Endodermal cell (in vitro differentiated cells): ENCODE data around the gene SCML1. TPM values are rescaled to one million over a fixed set of nuclear protein-coding genes. Genes with fewer than 3 reads are reported as not detected.

Experiments used
- DNase-seq: peaks from one replicate; pipeline ENCODE4 v3.0.0-alpha.2; 2017
- H3K27ac ChIP-seq: 2 replicates; pipeline ENCODE4 v1.5.1; 2013; ENCODE audit warnings: mild to moderate bottlenecking, low read depth, low read length, moderate library complexity
- H3K27me3 ChIP-seq: 2 replicates; pipeline ENCODE4 v1.6.1; 2013; ENCODE audit warnings: mild to moderate bottlenecking, low read length, moderate library complexity; ENCODE audit not compliant: insufficient read depth, control insufficient read depth, poor library complexity, severe bottlenecking
- H3K36me3 ChIP-seq: 2 replicates; pipeline ENCODE4 v1.7.0; 2013; ENCODE audit warnings: mild to moderate bottlenecking, low read length, moderate library complexity; ENCODE audit not compliant: control insufficient read depth, insufficient read depth
- H3K4me1 ChIP-seq: one replicate; pipeline ENCODE4 v1.7.0; 2013; ENCODE audit warnings: low read length; ENCODE audit not compliant: control insufficient read depth, insufficient read depth
- H3K4me3 ChIP-seq: 2 replicates; pipeline ENCODE4 v1.5.1; 2013; ENCODE audit warnings: mild to moderate bottlenecking, low read length, moderate library complexity
- H3K9ac ChIP-seq: 2 replicates; pipeline ENCODE4 v1.6.1; 2013; ENCODE audit warnings: mild to moderate bottlenecking, low read length, moderate library complexity; ENCODE audit not compliant: poor library complexity, severe bottlenecking; ENCODE audit errors: extremely low read depth
- H3K9me3 ChIP-seq: 2 replicates; pipeline ENCODE4 v1.6.1; 2013; ENCODE audit warnings: mild to moderate bottlenecking, low read length, moderate library complexity; ENCODE audit not compliant: control insufficient read depth
- H3K27ac Mint-ChIP-seq: 2 replicates; pipeline ENCODE4 v1.8.0; 2020; ENCODE audit warnings: mixed read lengths
- H3K27me3 Mint-ChIP-seq: 2 replicates; pipeline ENCODE4 v1.8.0; 2021; ENCODE audit warnings: mild to moderate bottlenecking, mixed read lengths; ENCODE audit not compliant: insufficient read depth
- H3K36me3 Mint-ChIP-seq: 2 replicates; pipeline ENCODE4 v1.8.0; 2020; ENCODE audit warnings: low read depth, mixed read lengths
- H3K4me1 Mint-ChIP-seq: 2 replicates; pipeline ENCODE4 v1.8.0; 2020; ENCODE audit warnings: mixed read lengths
- H3K4me3 Mint-ChIP-seq: 2 replicates; pipeline ENCODE4 v1.8.0; 2020; ENCODE audit warnings: mild to moderate bottlenecking, moderate library complexity, mixed read lengths
- H3K9me3 Mint-ChIP-seq: 2 replicates; pipeline ENCODE4 v1.8.0; 2020; ENCODE audit warnings: mild to moderate bottlenecking, mixed read lengths
- CTCF ChIP-seq: fragments of 200-600 bp; sonication (generic); conservative IDR thresholded peaks from 2 replicates; pipeline ENCODE4 v1.5.0; 2021; ENCODE audit warnings: antibody characterized with exemption, mild to moderate bottlenecking
- WGBS, 2 experiments: methylation state at CpG; one replicate each; pipeline versions ENCODE4 v1.1.5 to v1.1.7; 2013; ENCODE audit warnings: missing lambda C conversion rate in 2 of 2, mixed read lengths in 1 of 2; ENCODE audit not compliant: insufficient coverage in 1 of 2, insufficient read length in 1 of 2; 5-methylcytosine and 5-hydroxymethylcytosine counted together
- total RNA-seq, 2 donors: library from RNA; stranded (reverse); fragmentation: NEBNext Ultra II Directional in 1 of 2; extraction: Animal tissue kit (Norgen Biotek cat#: 25700) in 1 of 2; gene quantifications; 2 replicates in 1 of 2; 3 replicates in 1 of 2; pipeline ENCODE4 v1.2.1, GENCODE V29; 2021

The SCML1 gene
- total RNA-seq, 2 donors from 2014 or later, result 0.59 to 2.2 TPM

- no peaks in the 10 kb centered on the region for H3K4me1 ChIP-seq
- H3K36me3 ChIP-seq, result no peaks in the 10 kb centered on the region
- no peaks in the 10 kb centered on the region for H3K27me3 Mint-ChIP-seq
- H3K27ac Mint-ChIP-seq, result no peak overlapping the region
- no peaks in the 10 kb centered on the region for H3K9me3 ChIP-seq
- H3K9me3 Mint-ChIP-seq, result no peaks in the 10 kb centered on the region
- no peak overlapping the region for H3K9ac ChIP-seq
- no peak overlapping the region for H3K4me3 ChIP-seq
- H3K4me1 Mint-ChIP-seq, result peaks cover 2% of the 10 kb centered on the region
- WGBS, 2 experiments, result 75% methylated on average over 5 of the region's 5 CpGs; no CpG with 5 or more reads in 1 of the 2 experiments
- DNase-seq, result peak; percentile 46
- H3K27me3 ChIP-seq, result no peaks in the 10 kb centered on the region
- no peak overlapping the region for H3K27ac ChIP-seq
- no peak overlapping the region for H3K4me3 Mint-ChIP-seq
- H3K36me3 Mint-ChIP-seq, result no peaks in the 10 kb centered on the region
- no peak for TF ChIP-seq CTCF
Measured at GRCh38 chrX:17692709-17693346, 44.5 kb upstream of the SCML1 start.

GRCh38 chrX:17697191-17697590 lies 40.1 kb upstream of the SCML1 start:
- Histone ChIP-seq H3K27me3 (no peaks in the 10 kb centered on the region), H3K4me3 (no peak overlapping the region), H3K27ac (no peak overlapping the region), H3K9me3 (no peaks in the 10 kb centered on the region), H3K36me3 (no peaks in the 10 kb centered on the region), H3K4me1 (no peaks in the 10 kb centered on the region), H3K9ac (no peak overlapping the region)
- 71% methylated on average over 1 of the region's 1 CpG; no CpG with 5 or more reads in 1 of the 2 experiments for WGBS, 2 experiments
- Mint-ChIP-seq H3K4me3 (no peak overlapping the region), H3K27ac (no peak overlapping the region), H3K9me3 (no peaks in the 10 kb centered on the region), H3K4me1 (no peaks in the 10 kb centered on the region), H3K36me3 (no peaks in the 10 kb centered on the region), H3K27me3 (no peaks in the 10 kb centered on the region)
- no peak for DNase-seq
- TF ChIP-seq CTCF, result no peak

GRCh38 chrX:17700976-17701375 lies 36.3 kb upstream of the SCML1 start:
- no peaks in the 10 kb centered on the region for H3K4me1 Mint-ChIP-seq
- H3K4me1 ChIP-seq, result no peaks in the 10 kb centered on the region
- no peak overlapping the region for H3K27ac Mint-ChIP-seq
- H3K27me3 Mint-ChIP-seq, result no peaks in the 10 kb centered on the region
- H3K27me3 ChIP-seq, result no peaks in the 10 kb centered on the region
- H3K9me3 ChIP-seq, result no peaks in the 10 kb centered on the region
- H3K27ac ChIP-seq, result no peak overlapping the region
- no peak for TF ChIP-seq CTCF
- no peak for DNase-seq
- no peaks in the 10 kb centered on the region for H3K36me3 ChIP-seq
- no peak overlapping the region for H3K9ac ChIP-seq
- no CpG with 5 or more reads among the region's 1 CpG for WGBS, 2 experiments
- H3K4me3 Mint-ChIP-seq, result no peak overlapping the region
- H3K36me3 Mint-ChIP-seq, result no peaks in the 10 kb centered on the region
- H3K4me3 ChIP-seq, result no peak overlapping the region
- H3K9me3 Mint-ChIP-seq, result no peaks in the 10 kb centered on the region
